Measurements from ENCODE around the gene SLIT1. TPM values are rescaled to one million over a fixed set of nuclear protein-coding genes. Genes with fewer than 3 reads are reported as not detected.

The SLIT1 gene
- polyA plus RNA-seq, 1 donor from 2014 or later: 9.5 TPM

DNA sequence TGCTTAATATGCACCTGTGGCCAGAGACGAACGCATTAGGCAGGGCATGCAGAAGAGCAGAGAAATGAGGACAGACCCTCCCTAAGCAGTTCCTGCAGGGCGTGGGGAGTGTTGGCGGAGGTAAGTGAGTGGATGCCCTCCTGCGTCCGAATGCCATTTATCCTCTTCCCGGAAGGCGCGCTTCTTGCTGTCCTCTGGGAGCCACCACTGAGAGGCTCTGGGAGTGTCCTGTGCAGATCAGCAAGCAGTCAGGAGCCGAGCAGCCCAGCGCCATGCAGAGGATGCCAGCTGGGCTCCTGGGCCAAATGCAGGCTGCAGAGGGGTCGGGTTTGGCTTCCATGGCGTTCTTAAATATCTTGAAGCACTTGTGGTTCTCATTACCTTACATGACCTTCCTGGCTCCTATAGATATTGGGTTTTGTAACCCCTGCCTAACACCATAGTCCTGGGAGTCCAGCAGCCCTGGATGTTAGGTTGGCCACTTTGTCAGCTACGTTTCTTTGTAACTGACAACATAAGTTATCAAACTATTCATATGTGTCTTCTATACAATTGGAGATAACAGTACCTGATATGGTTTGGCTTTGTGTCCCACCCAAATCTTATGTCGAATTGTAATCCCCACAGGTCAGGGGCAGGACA, 30.0 kb upstream of the SLIT1 start:
- Histone ChIP-seq H3K4me2 (ENCODE audit: low read length) (no peak overlapping the region), H2AFZ (ENCODE audit: low read depth, low read length) (no peak overlapping the region), H4K20me1 (ENCODE audit: insufficient read depth) (no peaks in the 10 kb centered on the region), H3K4me3 (ENCODE audit: low read length) (no peak overlapping the region), H3K9ac (ENCODE audit: low read length) (no peak overlapping the region), H3F3A (ENCODE audit: insufficient read depth, low read length, poor library complexity, severe bottlenecking) (no peaks in the 10 kb centered on the region), H3K36me3 (ENCODE audit: insufficient read depth, low read length) (no peaks in the 10 kb centered on the region), H3K9me2 (ENCODE audit: insufficient read depth, low read length) (no peaks in the 10 kb centered on the region), H3K27me3 (ENCODE audit: insufficient read depth, low read depth, low read length) (no peaks in the 10 kb centered on the region), H3K79me2 (replicated peaks; ENCODE audit: insufficient read depth, low read length) (no peaks in the 10 kb centered on the region), H3K9me3 (ENCODE audit: low read length) (no peaks in the 10 kb centered on the region), H3K27ac (ENCODE audit: low read length) (no peak overlapping the region)
- no peak for TF ChIP-seq POLR2AphosphoS5 (IDR thresholded peaks at IDR 0.05)
- no peak for TF ChIP-seq EZH2 (IDR thresholded peaks at IDR 0.05; ENCODE audit: borderline replicate concordance, insufficient read depth, low read length, poor library complexity, severe bottlenecking)

DNA sequence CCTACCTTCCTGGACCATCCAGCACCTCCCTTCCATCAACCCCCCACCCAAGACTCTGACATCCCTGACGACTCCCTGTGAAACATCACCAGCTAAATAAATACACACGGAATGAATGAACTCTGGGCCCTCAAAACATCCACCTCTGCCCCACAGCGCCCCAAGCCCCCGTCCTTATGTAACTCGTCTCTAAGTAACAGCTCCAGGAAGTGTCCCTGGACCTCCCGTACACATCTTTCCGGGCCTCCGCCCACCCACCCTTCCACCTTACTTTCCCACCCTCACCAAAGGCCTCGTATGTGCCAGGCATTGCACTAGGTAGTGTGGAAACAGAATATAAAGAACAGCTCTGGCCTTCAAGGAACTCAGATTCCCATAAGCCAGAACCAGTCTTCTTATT, 27.7 kb upstream of the SLIT1 start:
- Histone ChIP-seq H3K4me2 (ENCODE audit: low read length) (no peak overlapping the region), H4K20me1 (ENCODE audit: insufficient read depth) (no peaks in the 10 kb centered on the region), H3F3A (ENCODE audit: insufficient read depth, low read length, poor library complexity, severe bottlenecking) (no peaks in the 10 kb centered on the region), H3K9me2 (ENCODE audit: insufficient read depth, low read length) (no peaks in the 10 kb centered on the region), H3K36me3 (ENCODE audit: insufficient read depth, low read length) (no peaks in the 10 kb centered on the region), H3K4me3 (ENCODE audit: low read length) (no peak overlapping the region), H2AFZ (ENCODE audit: low read depth, low read length) (no peak overlapping the region), H3K9me3 (ENCODE audit: low read length) (no peaks in the 10 kb centered on the region), H3K79me2 (replicated peaks; ENCODE audit: insufficient read depth, low read length) (no peaks in the 10 kb centered on the region), H3K27me3 (ENCODE audit: insufficient read depth, low read depth, low read length) (no peaks in the 10 kb centered on the region), H3K9ac (ENCODE audit: low read length) (no peak overlapping the region), H3K27ac (ENCODE audit: low read length) (no peak overlapping the region)
- TF ChIP-seq RAD21 (conservative IDR thresholded peaks at IDR 0.05) (no peak), MXI1 (conservative IDR thresholded peaks at IDR 0.05; ENCODE audit: poor library complexity, severe bottlenecking) (no peak), TAF1 (IDR thresholded peaks at IDR 0.05; ENCODE audit: low read depth) (no peak), EZH2 (IDR thresholded peaks at IDR 0.05; ENCODE audit: borderline replicate concordance, insufficient read depth, low read length, poor library complexity, severe bottlenecking) (no peak), EP300 (conservative IDR thresholded peaks at IDR 0.05; ENCODE audit: poor library complexity, severe bottlenecking) (no peak), POLR2AphosphoS5 (IDR thresholded peaks at IDR 0.05) (no peak), SMC3 (conservative IDR thresholded peaks at IDR 0.05; ENCODE audit: poor library complexity) (no peak)
- TF ChIP-seq, protein P1, sequence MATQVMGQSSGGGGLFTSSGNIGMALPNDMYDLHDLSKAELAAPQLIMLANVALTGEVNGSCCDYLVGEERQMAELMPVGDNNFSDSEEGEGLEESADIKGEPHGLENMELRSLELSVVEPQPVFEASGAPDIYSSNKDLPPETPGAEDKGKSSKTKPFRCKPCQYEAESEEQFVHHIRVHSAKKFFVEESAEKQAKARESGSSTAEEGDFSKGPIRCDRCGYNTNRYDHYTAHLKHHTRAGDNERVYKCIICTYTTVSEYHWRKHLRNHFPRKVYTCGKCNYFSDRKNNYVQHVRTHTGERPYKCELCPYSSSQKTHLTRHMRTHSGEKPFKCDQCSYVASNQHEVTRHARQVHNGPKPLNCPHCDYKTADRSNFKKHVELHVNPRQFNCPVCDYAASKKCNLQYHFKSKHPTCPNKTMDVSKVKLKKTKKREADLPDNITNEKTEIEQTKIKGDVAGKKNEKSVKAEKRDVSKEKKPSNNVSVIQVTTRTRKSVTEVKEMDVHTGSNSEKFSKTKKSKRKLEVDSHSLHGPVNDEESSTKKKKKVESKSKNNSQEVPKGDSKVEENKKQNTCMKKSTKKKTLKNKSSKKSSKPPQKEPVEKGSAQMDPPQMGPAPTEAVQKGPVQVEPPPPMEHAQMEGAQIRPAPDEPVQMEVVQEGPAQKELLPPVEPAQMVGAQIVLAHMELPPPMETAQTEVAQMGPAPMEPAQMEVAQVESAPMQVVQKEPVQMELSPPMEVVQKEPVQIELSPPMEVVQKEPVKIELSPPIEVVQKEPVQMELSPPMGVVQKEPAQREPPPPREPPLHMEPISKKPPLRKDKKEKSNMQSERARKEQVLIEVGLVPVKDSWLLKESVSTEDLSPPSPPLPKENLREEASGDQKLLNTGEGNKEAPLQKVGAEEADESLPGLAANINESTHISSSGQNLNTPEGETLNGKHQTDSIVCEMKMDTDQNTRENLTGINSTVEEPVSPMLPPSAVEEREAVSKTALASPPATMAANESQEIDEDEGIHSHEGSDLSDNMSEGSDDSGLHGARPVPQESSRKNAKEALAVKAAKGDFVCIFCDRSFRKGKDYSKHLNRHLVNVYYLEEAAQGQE (IDR thresholded peaks at IDR 0.05; ENCODE audit: borderline replicate concordance): no peak
- TF ChIP-seq, protein P2, sequence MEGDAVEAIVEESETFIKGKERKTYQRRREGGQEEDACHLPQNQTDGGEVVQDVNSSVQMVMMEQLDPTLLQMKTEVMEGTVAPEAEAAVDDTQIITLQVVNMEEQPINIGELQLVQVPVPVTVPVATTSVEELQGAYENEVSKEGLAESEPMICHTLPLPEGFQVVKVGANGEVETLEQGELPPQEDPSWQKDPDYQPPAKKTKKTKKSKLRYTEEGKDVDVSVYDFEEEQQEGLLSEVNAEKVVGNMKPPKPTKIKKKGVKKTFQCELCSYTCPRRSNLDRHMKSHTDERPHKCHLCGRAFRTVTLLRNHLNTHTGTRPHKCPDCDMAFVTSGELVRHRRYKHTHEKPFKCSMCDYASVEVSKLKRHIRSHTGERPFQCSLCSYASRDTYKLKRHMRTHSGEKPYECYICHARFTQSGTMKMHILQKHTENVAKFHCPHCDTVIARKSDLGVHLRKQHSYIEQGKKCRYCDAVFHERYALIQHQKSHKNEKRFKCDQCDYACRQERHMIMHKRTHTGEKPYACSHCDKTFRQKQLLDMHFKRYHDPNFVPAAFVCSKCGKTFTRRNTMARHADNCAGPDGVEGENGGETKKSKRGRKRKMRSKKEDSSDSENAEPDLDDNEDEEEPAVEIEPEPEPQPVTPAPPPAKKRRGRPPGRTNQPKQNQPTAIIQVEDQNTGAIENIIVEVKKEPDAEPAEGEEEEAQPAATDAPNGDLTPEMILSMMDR (IDR thresholded peaks at IDR 0.05; ENCODE audit: poor library complexity, severe bottlenecking): no peak

Data from neural cell (in vitro differentiated cells).